IPS-18c (cell line): ENCODE data around the gene PACC1.

Experiments used
- H3K4me3 ChIP-seq: 2 replicates; pipeline ENCODE4 v1.7.0; 2013; ENCODE audit warnings: low read depth, mild to moderate bottlenecking, low read length, moderate library complexity; ENCODE audit not compliant: insufficient read depth
- H3K9me3 ChIP-seq: one replicate; pipeline ENCODE4 v1.6.1; 2013; ENCODE audit warnings: mild to moderate bottlenecking, low read length, moderate library complexity; ENCODE audit not compliant: control insufficient read depth, insufficient read depth

The PACC1 gene

GRCh38 chr1:212414328-212415106, at the start of gene PACC1:
Gene PACC1 (minus strand): TSS chr1:212414886. CDS start chr1:212414757, 129 bp downstream.
- H3K4me3 ChIP-seq = peak within 1 kb of the TSS; percentile 78
- H3K9me3 ChIP-seq = no peaks in the 10 kb centered on the region

- Histone ChIP-seq H3K4me3 (no peak overlapping the region), H3K9me3 (no peaks in the 10 kb centered on the region)
Measured at GRCh38 chr1:212463565-212464285, 49.0 kb upstream of the PACC1 start.

- H3K9me3 ChIP-seq = peaks cover 7% of the 10 kb centered on the region
- no peak overlapping the region for H3K4me3 ChIP-seq
Measured at GRCh38 chr1:212461916-212462660, 47.4 kb upstream of the PACC1 start.

DNA sequence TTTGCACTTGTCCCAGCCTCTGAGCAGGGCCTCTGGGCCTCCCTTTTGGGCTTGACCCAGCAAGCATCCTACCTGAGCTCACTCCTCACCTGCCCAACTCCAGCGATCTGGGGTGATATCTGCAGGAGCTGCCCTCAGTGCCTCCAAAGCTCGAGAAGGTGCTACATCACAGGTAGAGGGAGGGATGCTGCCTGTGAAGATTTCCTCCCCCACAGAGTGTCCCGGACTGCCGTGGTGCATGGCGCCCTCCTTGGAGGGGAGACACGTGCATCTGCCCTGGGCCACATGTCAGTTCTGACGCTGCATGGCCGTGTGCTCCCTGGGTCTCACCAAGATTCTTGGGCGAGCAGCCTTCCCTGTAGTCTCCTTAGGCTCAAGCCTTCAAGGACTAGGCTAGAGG, 45.7 kb upstream of the PACC1 start:
- peaks cover 7% of the 10 kb centered on the region for H3K9me3 ChIP-seq
- no peak overlapping the region for H3K4me3 ChIP-seq

- Histone ChIP-seq H3K9me3 (peaks cover 7% of the 10 kb centered on the region), H3K4me3 (no peak overlapping the region)
Measured at GRCh38 chr1:212459656-212460055, 45.0 kb upstream of the PACC1 start.

- peaks cover 7% of the 10 kb centered on the region for H3K9me3 ChIP-seq
- H3K4me3 ChIP-seq = no peak overlapping the region
Measured at GRCh38 chr1:212458817-212459216, 44.1 kb upstream of the PACC1 start.

DNA sequence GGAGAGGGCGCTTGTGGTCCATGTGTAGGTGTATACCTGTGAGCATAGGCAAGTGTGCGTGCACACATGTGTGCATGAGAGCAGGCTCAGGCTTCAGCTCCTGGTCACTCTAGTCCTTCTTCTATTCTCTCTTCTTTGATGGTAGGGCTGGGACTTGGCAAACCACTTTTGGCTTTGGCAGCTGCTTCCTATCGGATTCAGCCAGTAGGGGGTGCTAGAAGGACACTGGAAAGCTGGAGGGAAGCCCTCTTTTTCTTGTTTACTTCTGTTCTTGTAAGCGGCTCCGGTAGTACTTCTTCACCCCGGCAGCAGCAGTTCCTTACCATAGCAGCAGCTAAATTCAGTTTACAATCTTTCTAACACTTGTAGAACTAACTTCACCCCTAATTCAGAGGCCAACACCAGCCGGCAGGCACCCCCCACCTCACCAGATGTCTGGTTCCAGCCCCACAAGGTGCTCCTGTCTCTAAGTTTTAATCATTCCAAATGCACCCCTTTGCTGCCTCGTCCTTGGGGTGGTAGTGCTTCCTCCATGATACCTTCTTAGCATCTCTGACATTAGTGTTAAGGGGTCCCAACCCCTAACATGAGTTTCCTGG, 43.2 kb upstream of the PACC1 start:
- H3K9me3 ChIP-seq = peaks cover 7% of the 10 kb centered on the region
- H3K4me3 ChIP-seq = no peak overlapping the region

GRCh38 chr1:212455803-212456528, 41.3 kb upstream of the PACC1 start:
- peaks cover 7% of the 10 kb centered on the region for H3K9me3 ChIP-seq
- H3K4me3 ChIP-seq = no peak overlapping the region

DNA sequence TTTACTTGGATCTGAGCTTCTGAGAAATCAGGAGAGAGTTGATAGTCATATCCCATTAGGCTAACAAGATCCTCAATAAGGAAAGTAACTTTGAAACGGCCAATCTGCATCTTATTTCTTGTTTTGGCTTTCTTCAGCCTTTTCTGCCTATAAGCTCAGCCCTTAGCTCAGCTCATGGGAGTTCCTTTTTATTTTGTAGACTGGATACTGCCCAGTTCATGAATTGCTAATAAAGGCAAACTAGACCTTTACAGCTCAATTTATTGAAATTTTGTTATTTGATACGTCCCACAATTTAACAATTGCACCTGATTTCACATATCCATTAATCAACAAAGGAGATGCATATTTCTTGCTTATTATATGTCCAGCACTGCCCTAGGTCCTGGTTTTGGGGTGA, 40.7 kb upstream of the PACC1 start:
- Histone ChIP-seq H3K9me3 (peaks cover 7% of the 10 kb centered on the region), H3K4me3 (no peak overlapping the region)

DNA sequence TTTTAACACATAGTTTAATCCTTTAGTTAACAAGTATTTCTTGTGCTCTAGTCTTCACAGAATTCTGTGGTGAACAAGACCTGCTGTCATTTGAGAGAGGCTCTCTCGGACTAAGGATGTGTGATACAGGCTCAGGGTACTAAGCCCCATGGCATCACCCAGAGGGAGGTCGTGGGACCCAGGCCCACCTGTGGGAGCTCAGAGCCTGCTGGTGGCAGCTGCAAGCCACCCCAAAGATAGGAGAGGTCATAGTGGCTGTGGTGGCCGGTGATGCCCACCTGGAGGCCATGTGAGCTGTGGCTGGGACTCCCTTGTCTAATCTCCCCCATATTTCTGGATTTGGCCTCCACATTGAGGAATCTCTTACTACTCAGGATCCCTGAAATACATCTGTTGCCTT, 40.1 kb upstream of the PACC1 start:
- Histone ChIP-seq H3K4me3 (no peak overlapping the region), H3K9me3 (peaks cover 7% of the 10 kb centered on the region)

- Histone ChIP-seq H3K4me3 (no peak overlapping the region), H3K9me3 (peaks cover 6% of the 10 kb centered on the region)
Measured at GRCh38 chr1:212453156-212453857, 38.6 kb upstream of the PACC1 start.

- Histone ChIP-seq H3K4me3 (no peak overlapping the region), H3K9me3 (no peaks in the 10 kb centered on the region)
Measured at GRCh38 chr1:212452323-212453155, 37.9 kb upstream of the PACC1 start.

- Histone ChIP-seq H3K9me3 (no peaks in the 10 kb centered on the region), H3K4me3 (no peak overlapping the region)
Measured at GRCh38 chr1:212451416-212452322, 37.0 kb upstream of the PACC1 start.

DNA sequence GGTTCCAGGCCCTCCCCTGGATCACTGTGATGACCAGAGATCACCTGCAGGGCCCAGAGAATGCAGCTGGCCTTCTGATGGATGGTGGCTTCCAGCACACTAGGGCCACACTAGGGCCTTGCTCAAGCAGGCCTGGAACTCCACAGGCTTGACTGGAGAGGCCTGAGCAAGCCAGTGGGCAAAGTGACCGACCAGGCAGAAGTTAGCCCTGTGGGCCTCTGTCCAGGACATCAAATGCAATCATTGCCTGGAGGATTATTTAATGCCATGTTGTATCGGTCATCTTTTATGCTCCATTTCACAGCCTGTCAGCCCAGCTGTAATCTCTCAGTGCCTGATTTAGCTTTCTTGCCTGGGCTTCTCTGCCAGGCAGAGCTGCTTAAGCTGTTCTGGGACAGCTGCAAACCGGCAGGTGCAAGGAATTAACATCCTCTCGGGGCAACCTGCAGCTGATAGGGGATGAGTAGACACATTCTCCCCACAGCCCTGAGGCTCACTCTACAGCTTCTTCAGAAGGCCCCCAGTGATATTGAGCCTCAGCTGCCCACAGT, 35.7 kb upstream of the PACC1 start:
- Histone ChIP-seq H3K4me3 (no peak overlapping the region), H3K9me3 (no peaks in the 10 kb centered on the region)
